Bronchial epithelial cell (primary cell): Measurements from ENCODE around the gene NRARP. TPM values are rescaled to one million over a fixed set of nuclear protein-coding genes. Genes with fewer than 3 reads are reported as not detected.
A peak's percentile ranks its signal among the peaks of the same experiment; 100 is the strongest.

Experiments used
- DNase-seq: peaks from one replicate; pipeline ENCODE4 v3.0.0-alpha.2; 2010; ENCODE audit warnings: low read depth
- FAIRE-seq: peaks from 2 replicates; lab custom pipeline; 2011; peaks lifted over from hg19 to GRCh38; lab: Jason Lieb, UNC
- H3K27me3 ChIP-seq: 2 replicates; pipeline ENCODE4 v1.5.1; 2011; ENCODE audit warnings: low read length; ENCODE audit not compliant: control insufficient read depth, insufficient read depth
- H3K36me3 ChIP-seq: 2 replicates; pipeline ENCODE4 v1.5.1; 2011; ENCODE audit warnings: low read length; ENCODE audit not compliant: control insufficient read depth, insufficient read depth
- H3K4me3 ChIP-seq: 2 replicates; pipeline ENCODE4 v1.5.1; 2011; ENCODE audit warnings: mild to moderate bottlenecking, low read depth, low read length, control low read depth
- total RNA-seq: library from RNA; depleted of rRNA; stranded (reverse); fragments of >200 nt; gene quantifications from 2 replicates; pipeline ENCODE4 v1.2.1, GENCODE V29; 2014
- TF ChIP-seq, protein P1 (sequence below): IDR thresholded peaks from 2 replicates; pipeline ENCODE4 v1.5.1; 2011; ENCODE audit warnings: mild to moderate bottlenecking, moderate library complexity, low read length, control low read depth, inconsistent platforms; ENCODE audit not compliant: insufficient read depth, severe bottlenecking

The NRARP gene
- total RNA-seq, 1 donor from 2014 or later, result 3.4 TPM

DNA sequence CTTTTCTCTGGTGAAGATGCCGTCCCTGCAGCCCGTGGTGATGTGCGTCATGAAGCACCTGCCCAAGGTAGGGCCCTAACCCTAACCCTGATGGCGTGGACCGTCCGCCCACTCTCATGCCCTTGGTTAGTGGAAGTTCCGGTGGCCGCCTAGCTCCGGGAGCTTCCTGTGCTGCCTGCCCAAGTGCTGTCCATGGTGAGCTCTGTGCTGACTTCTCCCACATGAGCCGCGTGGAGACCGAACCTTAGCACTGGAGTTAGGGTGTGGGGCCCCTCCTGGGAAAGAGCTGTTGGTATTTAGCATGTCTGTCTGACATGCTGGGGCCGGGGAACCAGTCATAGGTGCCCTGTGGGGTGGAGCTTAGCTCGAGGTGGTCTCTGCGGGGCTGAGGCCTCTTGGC is 45.7 kb downstream of the NRARP start:
- H3K4me3 ChIP-seq, result peak overlapping the region; percentile 89
- H3K27me3 ChIP-seq, result no peaks in the 10 kb centered on the region
- TF ChIP-seq, protein P1, sequence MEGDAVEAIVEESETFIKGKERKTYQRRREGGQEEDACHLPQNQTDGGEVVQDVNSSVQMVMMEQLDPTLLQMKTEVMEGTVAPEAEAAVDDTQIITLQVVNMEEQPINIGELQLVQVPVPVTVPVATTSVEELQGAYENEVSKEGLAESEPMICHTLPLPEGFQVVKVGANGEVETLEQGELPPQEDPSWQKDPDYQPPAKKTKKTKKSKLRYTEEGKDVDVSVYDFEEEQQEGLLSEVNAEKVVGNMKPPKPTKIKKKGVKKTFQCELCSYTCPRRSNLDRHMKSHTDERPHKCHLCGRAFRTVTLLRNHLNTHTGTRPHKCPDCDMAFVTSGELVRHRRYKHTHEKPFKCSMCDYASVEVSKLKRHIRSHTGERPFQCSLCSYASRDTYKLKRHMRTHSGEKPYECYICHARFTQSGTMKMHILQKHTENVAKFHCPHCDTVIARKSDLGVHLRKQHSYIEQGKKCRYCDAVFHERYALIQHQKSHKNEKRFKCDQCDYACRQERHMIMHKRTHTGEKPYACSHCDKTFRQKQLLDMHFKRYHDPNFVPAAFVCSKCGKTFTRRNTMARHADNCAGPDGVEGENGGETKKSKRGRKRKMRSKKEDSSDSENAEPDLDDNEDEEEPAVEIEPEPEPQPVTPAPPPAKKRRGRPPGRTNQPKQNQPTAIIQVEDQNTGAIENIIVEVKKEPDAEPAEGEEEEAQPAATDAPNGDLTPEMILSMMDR, result no peak
- FAIRE-seq, result no peak
- DNase-seq, result no peak
- H3K36me3 ChIP-seq, result peaks cover 9% of the 10 kb centered on the region

GRCh38 chr9:137255448-137256114 is 46.5 kb downstream of the NRARP start:
- peak overlapping the region; percentile 89 for H3K4me3 ChIP-seq
- FAIRE-seq (no peak), DNase-seq (no peak)
- H3K36me3 ChIP-seq, result peaks cover 9% of the 10 kb centered on the region
- TF ChIP-seq, protein P1, result no peak
- H3K27me3 ChIP-seq, result no peaks in the 10 kb centered on the region

DNA sequence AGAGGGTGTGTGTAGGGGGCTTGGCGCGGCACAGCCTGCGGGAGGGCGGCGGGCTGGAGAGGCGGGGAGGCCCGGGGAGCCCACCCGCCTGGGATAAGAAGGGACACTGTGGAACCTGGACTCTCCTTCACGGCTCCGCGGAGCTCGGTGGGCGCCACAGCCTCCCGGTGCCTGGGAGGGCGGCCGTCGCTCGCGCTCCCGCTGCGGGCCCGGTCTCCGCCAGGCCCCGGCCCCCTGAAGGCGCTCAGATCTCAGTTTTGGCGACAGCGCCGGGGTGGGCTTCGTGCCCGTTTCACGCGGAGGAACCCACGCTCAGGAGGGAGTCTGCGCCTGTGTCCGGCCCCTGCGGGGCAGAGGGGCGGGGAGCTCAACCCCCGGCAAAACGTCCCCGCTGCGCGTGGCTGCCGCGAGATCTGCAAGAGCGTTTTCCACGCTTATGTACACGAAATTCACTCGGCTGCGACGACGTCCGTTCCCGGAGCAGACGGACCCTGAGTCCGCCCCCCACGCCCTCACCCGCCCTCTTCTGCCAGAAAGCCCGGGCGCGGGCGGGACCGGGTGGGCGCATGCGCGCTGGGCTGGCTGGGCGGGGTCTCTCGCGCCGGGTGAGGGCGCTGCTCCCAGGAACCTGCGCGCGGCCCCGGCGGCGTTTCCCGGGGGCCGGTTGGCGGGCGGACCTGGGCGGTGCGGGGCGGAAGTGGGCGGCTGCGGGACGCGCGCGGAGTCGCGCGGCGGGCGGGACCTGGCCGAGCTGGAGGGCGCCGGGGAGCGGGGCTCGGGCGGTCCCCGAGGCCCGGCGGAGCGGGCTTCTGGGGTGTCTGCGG is 47.2 kb downstream of the NRARP start, which contains the start of gene NELFB:
NELFB (plus strand) TSS at position 704 of the 824 bp plus-strand sequence.
- FAIRE-seq (no peak), DNase-seq (peak; percentile 48)
- Histone ChIP-seq H3K27me3 (no peaks in the 10 kb centered on the region), H3K36me3 (peaks cover 9% of the 10 kb centered on the region), H3K4me3 (peak within 1 kb of the TSS; percentile 89)
- TF ChIP-seq, protein P1, result peak; percentile 9

- Histone ChIP-seq H3K27me3 (no peaks in the 10 kb centered on the region), H3K4me3 (peak overlapping the region; percentile 89), H3K36me3 (peaks cover 4% of the 10 kb centered on the region)
- TF ChIP-seq, protein P1, result no peak
- FAIRE-seq (no peak), DNase-seq (no peak)
These were observed 48.1 kb downstream of the NRARP start for GRCh38 chr9:137253717-137254623.
